Brain microvascular endothelial cell (primary cell): ENCODE measurements around the gene CTBP2.
A peak's percentile ranks its signal among the peaks of the same experiment; 100 is the strongest.

Experiments
- DNase-seq: peaks from one replicate; pipeline ENCODE4 v3.0.0-alpha.2; 2020
- H3K27ac ChIP-seq: fragments of 250-450 bp; sonication (Bioruptor Pico); 2 replicates; pipeline ENCODE4 v1.5.1; 2020; ENCODE audit warnings: mild to moderate bottlenecking, moderate library complexity
- H3K27me3 ChIP-seq: fragments of 250-450 bp; sonication (Bioruptor Pico); replicated peaks from 2 replicates; pipeline ENCODE4 v1.5.1; 2020; ENCODE audit warnings: mild to moderate bottlenecking
- H3K36me3 ChIP-seq: fragments of 250-450 bp; sonication (Bioruptor Pico); replicated peaks from 2 replicates; pipeline ENCODE4 v1.5.1; 2020; ENCODE audit warnings: mild to moderate bottlenecking
- H3K4me3 ChIP-seq: 2 replicates; pipeline ENCODE4 v1.5.1; 2011; ENCODE audit warnings: low read depth, mild to moderate bottlenecking, control low read depth, low read length, moderate library complexity
- in situ Hi-C: cut with HindIII; loops from 2 replicates; pipeline ENCODE4 v1.10.0; 2017; ENCODE audit warnings: low sequenced_read_pairs, low pct_ligation_motif_present
- TF ChIP-seq, protein P1 (sequence below): IDR thresholded peaks from 2 replicates; pipeline ENCODE4 v1.5.1; 2011; ENCODE audit warnings: low read depth, mild to moderate bottlenecking, moderate library complexity, low read length, control low read depth, inconsistent platforms; ENCODE audit errors: missing control alignments

Gene CTBP2

GRCh38 chr10:125204400-125204799 lies 44.0 kb upstream of the CTBP2 start:
- in situ Hi-C loops, result no loop called here
- TF ChIP-seq, protein P1, sequence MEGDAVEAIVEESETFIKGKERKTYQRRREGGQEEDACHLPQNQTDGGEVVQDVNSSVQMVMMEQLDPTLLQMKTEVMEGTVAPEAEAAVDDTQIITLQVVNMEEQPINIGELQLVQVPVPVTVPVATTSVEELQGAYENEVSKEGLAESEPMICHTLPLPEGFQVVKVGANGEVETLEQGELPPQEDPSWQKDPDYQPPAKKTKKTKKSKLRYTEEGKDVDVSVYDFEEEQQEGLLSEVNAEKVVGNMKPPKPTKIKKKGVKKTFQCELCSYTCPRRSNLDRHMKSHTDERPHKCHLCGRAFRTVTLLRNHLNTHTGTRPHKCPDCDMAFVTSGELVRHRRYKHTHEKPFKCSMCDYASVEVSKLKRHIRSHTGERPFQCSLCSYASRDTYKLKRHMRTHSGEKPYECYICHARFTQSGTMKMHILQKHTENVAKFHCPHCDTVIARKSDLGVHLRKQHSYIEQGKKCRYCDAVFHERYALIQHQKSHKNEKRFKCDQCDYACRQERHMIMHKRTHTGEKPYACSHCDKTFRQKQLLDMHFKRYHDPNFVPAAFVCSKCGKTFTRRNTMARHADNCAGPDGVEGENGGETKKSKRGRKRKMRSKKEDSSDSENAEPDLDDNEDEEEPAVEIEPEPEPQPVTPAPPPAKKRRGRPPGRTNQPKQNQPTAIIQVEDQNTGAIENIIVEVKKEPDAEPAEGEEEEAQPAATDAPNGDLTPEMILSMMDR, result no peak
- no peaks in the 10 kb centered on the region for H3K27me3 ChIP-seq
- no peak for DNase-seq
- no peaks in the 10 kb centered on the region for H3K36me3 ChIP-seq
- H3K27ac ChIP-seq, result no peak overlapping the region
- no peak overlapping the region for H3K4me3 ChIP-seq

DNA sequence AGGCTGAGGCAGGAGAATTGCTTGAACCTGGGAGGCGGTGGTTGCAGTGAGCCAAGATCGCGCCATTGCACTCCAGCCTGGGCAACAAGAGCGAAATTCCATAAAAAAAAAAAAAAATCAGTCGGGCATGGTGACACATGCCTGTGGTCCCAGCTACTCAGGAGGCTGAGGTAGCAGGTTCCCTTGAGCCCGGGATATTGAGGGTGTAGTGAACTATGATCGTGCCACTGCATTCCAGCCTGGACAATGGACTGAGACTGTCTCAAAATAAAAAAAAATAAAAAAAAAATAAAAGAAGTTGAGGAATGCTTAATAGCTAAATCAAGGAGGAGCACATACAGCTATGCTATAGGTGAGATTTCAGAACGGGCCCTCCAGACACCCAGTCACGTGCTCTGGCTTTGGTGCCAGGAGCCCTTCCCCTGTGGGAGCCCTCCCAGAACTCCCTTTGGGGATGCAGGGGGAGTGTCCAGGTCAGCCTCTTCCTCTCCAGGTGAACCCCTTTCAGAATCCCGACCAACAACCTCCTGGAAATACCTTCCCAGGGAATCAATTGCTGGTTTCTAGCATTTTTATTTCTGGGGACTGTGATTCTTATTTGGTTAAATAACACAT lies 42.9 kb upstream of the CTBP2 start:
- H3K36me3 ChIP-seq, result no peaks in the 10 kb centered on the region
- no peak overlapping the region for H3K27ac ChIP-seq
- in situ Hi-C loops, result no loop called here
- DNase-seq, result no peak
- TF ChIP-seq, protein P1, result no peak
- no peak overlapping the region for H3K4me3 ChIP-seq
- H3K27me3 ChIP-seq, result no peaks in the 10 kb centered on the region

GRCh38 chr10:125201791-125202622 lies 41.6 kb upstream of the CTBP2 start:
- H3K27me3 ChIP-seq, result no peaks in the 10 kb centered on the region
- H3K4me3 ChIP-seq, result no peak overlapping the region
- no peak overlapping the region for H3K27ac ChIP-seq
- TF ChIP-seq, protein P1, result no peak
- in situ Hi-C loops, result no loop called here
- no peak for DNase-seq
- no peaks in the 10 kb centered on the region for H3K36me3 ChIP-seq

GRCh38 chr10:125201108-125201524 lies 40.8 kb upstream of the CTBP2 start:
- Histone ChIP-seq H3K36me3 (no peaks in the 10 kb centered on the region), H3K27ac (no peak overlapping the region), H3K27me3 (no peaks in the 10 kb centered on the region), H3K4me3 (no peak overlapping the region)
- TF ChIP-seq, protein P1, result no peak
- peak; percentile 15 for DNase-seq
- in situ Hi-C loops, result no loop called here

DNA sequence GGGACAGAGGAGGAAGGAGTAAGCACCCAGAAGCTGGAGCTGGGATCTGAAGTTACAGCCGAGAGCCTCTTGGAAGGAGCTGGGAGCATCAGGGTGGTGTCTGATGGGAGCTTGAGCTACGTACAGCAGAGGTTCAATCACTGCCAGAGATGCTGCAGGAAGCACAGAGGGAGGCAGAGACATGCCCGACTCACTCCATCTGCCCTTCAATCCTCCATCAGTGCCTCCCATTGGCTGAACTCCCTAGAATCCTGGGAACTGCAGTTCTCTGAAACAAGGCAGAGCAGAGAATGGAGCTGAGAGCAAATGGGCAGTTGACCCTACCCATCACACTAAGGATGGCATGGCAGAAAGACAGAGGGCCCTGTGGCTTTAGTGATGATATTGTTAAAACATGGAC lies 40.0 kb upstream of the CTBP2 start:
- H3K36me3 ChIP-seq, result no peaks in the 10 kb centered on the region
- no peak overlapping the region for H3K27ac ChIP-seq
- TF ChIP-seq, protein P1, result no peak
- H3K27me3 ChIP-seq, result no peaks in the 10 kb centered on the region
- no peak overlapping the region for H3K4me3 ChIP-seq
- in situ Hi-C loops, result no loop called here
- DNase-seq, result no peak

GRCh38 chr10:125199270-125199669 lies 38.9 kb upstream of the CTBP2 start:
- in situ Hi-C loops, result no loop called here
- no peaks in the 10 kb centered on the region for H3K27me3 ChIP-seq
- no peak overlapping the region for H3K4me3 ChIP-seq
- no peak overlapping the region for H3K27ac ChIP-seq
- no peaks in the 10 kb centered on the region for H3K36me3 ChIP-seq
- DNase-seq, result no peak
- TF ChIP-seq, protein P1, result no peak
